Dendritic cell treated with granulocyte-macrophage colony-stimulating factor and Interleukin-4, amounts not matched to agents 40 ng/mL and 50 ng/mL, for 4 days (primary cell): ENCODE data around the gene GRM3.

Experiments
- H3K27ac Mint-ChIP-seq: one replicate; pipeline ENCODE4 v1.8.0; 2022; ENCODE audit warnings: mild to moderate bottlenecking, mixed read lengths
- H3K27me3 Mint-ChIP-seq: one replicate; pipeline ENCODE4 v1.8.0; 2022; ENCODE audit warnings: mild to moderate bottlenecking, mixed read lengths
- H3K36me3 Mint-ChIP-seq: one replicate; pipeline ENCODE4 v1.8.0; 2022; ENCODE audit warnings: low read depth, mixed read lengths
- H3K4me1 Mint-ChIP-seq: one replicate; pipeline ENCODE4 v1.8.0; 2022; ENCODE audit warnings: low read depth, mixed read lengths
- H3K4me3 Mint-ChIP-seq: one replicate; pipeline ENCODE4 v1.8.0; 2022; ENCODE audit warnings: mild to moderate bottlenecking, moderate library complexity, mixed read lengths
- H3K9me3 Mint-ChIP-seq: one replicate; pipeline ENCODE4 v1.8.0; 2022; ENCODE audit warnings: mixed read lengths
- intact Hi-C: fragments of 100-400 bp; cut with micrococcal nuclease; formaldehyde crosslinking; loops from one replicate; pipeline ENCODE4 v1.15.0; 2022

The GRM3 gene

DNA sequence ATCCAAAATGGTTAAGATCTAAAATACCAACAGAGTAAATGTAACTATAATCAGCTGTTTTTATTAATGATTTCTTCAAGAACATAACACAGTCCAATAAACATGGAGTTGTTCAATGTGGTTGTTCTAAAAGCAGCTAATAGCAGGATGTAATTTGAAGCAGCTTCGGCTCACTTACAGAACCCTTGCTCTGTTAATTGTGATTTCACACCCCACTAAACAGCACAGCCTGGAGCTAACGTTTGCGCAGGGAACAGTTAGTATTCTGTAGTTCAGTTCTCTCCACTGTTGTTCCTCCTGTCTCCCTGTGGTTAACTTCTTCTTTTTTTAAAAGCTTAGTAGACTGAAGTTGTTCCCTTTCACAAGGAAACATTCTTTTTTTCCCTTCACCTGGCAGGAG lies 104.0 kb downstream of the GRM3 start:
- H3K36me3 Mint-ChIP-seq = no peaks in the 10 kb centered on the region
- no peaks in the 10 kb centered on the region for H3K27me3 Mint-ChIP-seq
- no peaks in the 10 kb centered on the region for H3K4me1 Mint-ChIP-seq

DNA sequence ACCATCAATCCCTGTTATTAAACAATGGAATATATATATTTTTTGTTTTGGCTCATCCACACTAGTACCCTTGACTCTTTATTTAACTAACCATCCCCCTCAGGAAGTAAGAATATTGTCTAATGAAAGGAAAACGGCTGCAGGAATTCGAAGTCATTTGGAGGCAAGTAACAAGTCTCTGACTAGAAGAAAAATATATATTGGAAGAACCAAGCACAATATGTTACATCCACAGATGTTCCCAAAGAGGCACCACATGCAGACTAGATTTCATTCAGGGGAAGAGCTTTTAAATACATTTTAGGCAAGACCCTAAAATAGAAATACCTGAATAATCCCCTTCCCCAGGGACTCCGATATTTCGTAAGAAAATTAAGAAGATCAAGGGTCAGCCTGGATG lies 104.5 kb downstream of the GRM3 start:
- H3K4me1 Mint-ChIP-seq = no peaks in the 10 kb centered on the region

More for the DNA sequence above, 104.0 kb downstream of the GRM3 start:
- intact Hi-C loops = no loop called here
- H3K4me3 Mint-ChIP-seq = no peak overlapping the region
- H3K27ac Mint-ChIP-seq = no peak overlapping the region
- H3K9me3 Mint-ChIP-seq = no peaks in the 10 kb centered on the region

DNA sequence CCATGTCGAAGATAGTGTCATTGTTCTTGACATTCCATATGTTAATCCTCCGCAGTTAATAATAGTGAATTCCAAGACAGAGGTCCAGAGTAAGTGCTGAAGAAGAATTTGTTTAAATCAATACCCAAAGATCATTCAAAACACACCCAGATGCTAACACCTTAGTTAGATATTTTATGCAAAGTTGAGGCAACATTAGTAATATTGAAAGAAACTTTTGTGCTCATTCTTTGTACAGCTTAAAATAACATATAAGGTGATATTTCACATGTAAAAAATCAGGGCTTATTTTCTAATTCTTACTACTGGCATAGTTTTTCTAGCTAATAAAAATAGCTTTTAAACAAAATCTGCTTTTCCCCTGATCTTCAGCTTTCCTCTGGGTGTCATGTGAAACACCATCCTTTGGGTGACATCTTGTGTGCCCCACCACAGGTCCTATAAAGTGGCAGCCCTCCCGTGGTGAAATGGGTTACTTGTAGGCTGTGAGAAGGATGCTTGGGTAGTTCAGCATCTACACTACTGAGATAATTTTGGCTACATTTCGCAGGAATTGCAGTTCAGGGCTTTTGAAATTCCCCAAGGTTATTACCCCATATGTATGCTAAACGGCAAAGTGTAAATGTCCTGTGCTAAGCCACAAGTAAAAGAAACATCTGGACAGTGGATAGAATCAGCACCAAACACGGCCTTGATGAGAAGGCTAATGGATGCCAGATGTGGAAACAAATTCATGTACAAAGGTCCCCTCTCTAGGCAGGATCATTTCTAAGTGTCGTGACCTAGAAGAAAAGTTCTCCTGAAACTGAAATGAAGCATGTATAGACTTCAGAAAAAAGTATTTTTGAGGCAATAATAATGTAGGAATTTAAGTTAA lies 105.4 kb downstream of the GRM3 start:
- H3K4me3 Mint-ChIP-seq = no peak overlapping the region
- no peaks in the 10 kb centered on the region for H3K36me3 Mint-ChIP-seq
- no peaks in the 10 kb centered on the region for H3K4me1 Mint-ChIP-seq
- no peaks in the 10 kb centered on the region for H3K9me3 Mint-ChIP-seq
- no peaks in the 10 kb centered on the region for H3K27me3 Mint-ChIP-seq
- H3K27ac Mint-ChIP-seq = no peak overlapping the region
- intact Hi-C loops = no loop called here

More for the DNA sequence above, 104.5 kb downstream of the GRM3 start:
- Mint-ChIP-seq H3K9me3 (no peaks in the 10 kb centered on the region), H3K36me3 (no peaks in the 10 kb centered on the region), H3K27me3 (no peaks in the 10 kb centered on the region), H3K27ac (no peak overlapping the region), H3K4me3 (no peak overlapping the region)
- intact Hi-C loops = no loop called here

DNA sequence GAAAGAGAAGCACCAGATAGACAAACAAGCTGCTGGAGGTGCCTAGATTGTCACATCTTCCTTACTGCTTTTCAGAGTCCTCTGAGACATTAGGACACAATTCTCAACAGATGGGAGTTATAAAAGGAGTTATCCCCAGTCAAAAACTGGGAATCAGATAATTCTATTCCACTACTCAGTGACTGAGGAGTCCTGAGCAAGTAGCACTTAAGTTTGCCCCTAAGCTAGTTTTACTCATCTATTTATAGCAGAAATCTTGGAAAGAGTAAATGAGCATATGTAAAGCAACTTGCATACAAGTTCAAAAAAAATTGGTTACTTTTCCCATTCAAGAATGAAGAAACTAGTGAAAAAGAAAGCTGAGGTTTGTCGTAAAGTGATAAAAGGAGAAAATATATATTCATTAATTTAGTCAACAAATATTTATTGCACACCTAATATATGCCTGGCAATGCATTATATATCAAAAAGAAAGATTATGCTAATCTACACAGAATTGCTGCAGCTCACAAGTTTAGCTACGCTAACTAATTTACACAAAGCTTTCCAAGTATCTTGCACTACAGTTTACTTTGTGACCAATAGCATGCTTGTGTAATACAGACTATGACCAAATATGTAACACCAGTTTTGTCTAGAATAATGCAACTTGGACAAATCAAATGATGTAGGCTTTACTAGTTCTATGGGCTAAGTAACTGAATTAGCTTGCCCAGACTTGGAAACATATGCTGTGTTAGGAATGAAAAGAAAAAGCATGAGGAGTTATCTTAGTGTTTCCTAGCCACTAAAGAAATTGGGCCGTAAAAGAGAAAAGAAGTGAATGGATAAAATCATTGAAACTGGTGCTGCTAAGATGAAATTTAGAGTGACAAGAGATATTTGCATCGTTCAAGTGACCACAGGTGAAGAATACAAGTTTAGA lies 106.3 kb downstream of the GRM3 start:
- no peaks in the 10 kb centered on the region for H3K36me3 Mint-ChIP-seq
- intact Hi-C loops = no loop called here
- H3K9me3 Mint-ChIP-seq = no peaks in the 10 kb centered on the region
- no peak overlapping the region for H3K27ac Mint-ChIP-seq
- H3K4me1 Mint-ChIP-seq = no peaks in the 10 kb centered on the region
- H3K27me3 Mint-ChIP-seq = no peaks in the 10 kb centered on the region
- no peak overlapping the region for H3K4me3 Mint-ChIP-seq

DNA sequence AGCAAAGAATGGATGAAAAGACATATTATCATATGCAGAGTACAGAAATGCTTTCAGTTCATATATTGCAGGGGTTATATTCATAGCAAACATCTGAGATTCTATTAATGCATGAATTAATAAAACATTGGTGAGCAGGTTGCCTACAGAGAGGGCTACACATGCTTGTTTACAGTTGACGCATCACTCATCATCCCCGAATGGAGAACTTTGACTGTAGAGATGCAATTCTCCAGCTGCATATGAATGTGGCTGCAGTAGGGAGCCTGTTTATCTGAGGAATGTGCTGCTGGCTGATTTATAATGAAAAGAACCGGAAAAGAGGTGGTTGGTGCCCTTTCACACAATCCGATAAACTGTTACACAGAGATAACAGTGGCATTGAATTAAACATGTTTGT lies 116.5 kb downstream of the GRM3 start:
- Mint-ChIP-seq H3K9me3 (peaks cover 12% of the 10 kb centered on the region), H3K36me3 (no peaks in the 10 kb centered on the region), H3K27ac (no peak overlapping the region), H3K4me3 (no peak overlapping the region), H3K4me1 (no peaks in the 10 kb centered on the region), H3K27me3 (no peaks in the 10 kb centered on the region)
- intact Hi-C loops = no loop called here

DNA sequence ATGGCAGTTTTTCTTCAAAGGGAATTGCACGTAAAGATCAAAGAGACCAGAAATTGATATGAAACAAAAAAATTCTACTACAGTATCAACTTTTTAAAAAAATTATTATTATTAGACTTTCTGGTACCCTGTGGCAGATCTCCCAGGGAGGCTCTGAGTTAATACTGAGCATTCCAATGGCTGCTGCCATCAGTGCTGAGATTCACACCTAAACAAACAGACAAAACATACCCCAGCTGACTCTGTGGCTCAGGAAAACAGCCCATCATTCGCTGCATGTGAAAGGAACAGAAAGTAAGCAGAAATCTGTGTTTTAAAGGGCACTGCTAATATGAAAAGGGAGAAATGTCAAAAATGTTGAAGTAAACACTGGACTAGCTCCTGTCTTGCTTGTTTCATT lies 118.4 kb downstream of the GRM3 start:
- Mint-ChIP-seq H3K4me3 (no peak overlapping the region), H3K36me3 (no peaks in the 10 kb centered on the region), H3K27me3 (no peaks in the 10 kb centered on the region), H3K9me3 (peaks cover 12% of the 10 kb centered on the region), H3K27ac (no peak overlapping the region), H3K4me1 (no peaks in the 10 kb centered on the region)
- intact Hi-C loops = no loop called here

DNA sequence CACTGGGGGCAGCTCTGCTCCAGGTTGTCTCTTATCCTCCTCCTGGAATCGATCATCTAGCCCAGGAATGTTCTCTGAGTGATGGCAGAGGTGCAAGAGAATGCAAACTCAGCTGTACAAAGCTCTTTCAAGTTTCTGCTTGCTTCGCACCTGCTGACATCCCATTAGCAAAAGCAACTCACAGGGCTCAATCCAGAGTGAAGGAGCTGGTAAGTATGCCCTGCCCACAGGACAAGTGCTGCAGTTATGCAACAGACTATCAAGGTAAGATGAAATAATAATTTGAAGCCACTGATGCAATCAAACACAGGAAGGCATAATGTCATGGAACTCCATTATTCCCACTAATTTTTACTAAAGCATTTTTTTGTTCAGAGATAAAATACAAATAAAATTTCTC lies 122.2 kb downstream of the GRM3 start:
- no peak overlapping the region for H3K4me3 Mint-ChIP-seq
- no peaks in the 10 kb centered on the region for H3K27me3 Mint-ChIP-seq
- no peaks in the 10 kb centered on the region for H3K4me1 Mint-ChIP-seq
- no peak overlapping the region for H3K27ac Mint-ChIP-seq
- peaks cover 12% of the 10 kb centered on the region for H3K9me3 Mint-ChIP-seq
- intact Hi-C loops = no loop called here
- no peaks in the 10 kb centered on the region for H3K36me3 Mint-ChIP-seq

DNA sequence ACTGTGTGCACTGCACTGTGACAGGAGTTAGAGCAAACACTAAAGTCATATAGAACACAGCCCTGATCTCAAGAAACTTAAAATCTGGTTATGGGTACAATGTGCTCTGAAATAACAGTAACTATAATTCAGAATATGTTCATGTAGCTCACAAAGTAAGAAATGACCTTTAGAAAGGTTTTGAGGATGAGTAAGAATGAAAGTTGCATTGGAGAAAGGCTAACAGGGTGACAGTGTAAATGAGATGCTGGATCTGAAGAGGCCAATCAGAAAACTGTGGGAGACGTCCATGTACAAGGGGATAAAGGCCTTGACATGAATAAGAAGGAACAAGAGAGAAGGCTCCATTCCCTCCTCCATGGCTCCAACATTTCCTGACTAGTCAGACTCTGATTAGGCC lies 124.7 kb downstream of the GRM3 start:
- Mint-ChIP-seq H3K36me3 (no peaks in the 10 kb centered on the region), H3K4me3 (no peak overlapping the region)
- intact Hi-C loops = no loop called here

DNA sequence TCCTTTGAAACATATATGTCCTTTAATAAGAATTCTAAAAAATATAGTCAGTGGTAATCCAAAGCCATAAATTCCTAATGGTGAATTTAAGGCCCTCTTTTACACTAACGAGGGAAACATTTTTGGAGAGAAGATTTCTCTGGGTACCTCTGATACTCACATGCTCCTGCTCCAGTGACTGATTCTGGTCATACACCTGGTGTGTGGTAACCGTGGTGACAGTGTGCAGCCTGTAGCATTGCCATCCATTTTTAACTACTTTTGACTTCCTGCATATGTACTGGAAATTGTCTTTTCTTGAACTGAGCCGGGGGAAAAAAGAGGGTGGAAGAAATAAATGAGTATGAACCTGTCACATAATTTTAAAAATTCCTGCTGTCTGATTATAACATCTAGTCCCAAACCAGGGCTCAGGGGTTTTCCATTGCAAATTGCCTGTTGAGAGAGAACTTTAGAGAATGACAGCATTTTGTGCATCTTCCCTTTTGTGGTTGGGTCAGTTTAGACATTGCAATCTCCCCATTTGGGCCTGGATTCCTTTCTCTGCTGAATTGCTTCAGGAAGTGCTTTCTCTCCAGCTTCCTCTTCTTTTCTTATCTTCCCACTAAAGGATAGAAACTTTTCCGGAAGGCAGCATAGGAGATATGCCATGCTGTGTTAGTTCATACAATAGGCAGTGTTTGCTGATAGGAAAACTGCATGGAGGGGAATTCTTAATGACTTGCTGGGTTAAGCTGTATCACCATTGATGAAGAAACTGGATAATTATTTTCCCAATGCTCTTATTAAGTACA lies 125.5 kb downstream of the GRM3 start:
- H3K36me3 Mint-ChIP-seq = no peaks in the 10 kb centered on the region
- intact Hi-C loops = no loop called here
- peaks cover 4% of the 10 kb centered on the region for H3K9me3 Mint-ChIP-seq
- H3K27me3 Mint-ChIP-seq = no peaks in the 10 kb centered on the region
- H3K4me1 Mint-ChIP-seq = no peaks in the 10 kb centered on the region
- H3K4me3 Mint-ChIP-seq = no peak overlapping the region
- no peak overlapping the region for H3K27ac Mint-ChIP-seq

More for the DNA sequence above, 124.7 kb downstream of the GRM3 start:
- Mint-ChIP-seq H3K9me3 (peaks cover 11% of the 10 kb centered on the region), H3K27me3 (no peaks in the 10 kb centered on the region), H3K27ac (no peak overlapping the region), H3K4me1 (no peaks in the 10 kb centered on the region)

DNA sequence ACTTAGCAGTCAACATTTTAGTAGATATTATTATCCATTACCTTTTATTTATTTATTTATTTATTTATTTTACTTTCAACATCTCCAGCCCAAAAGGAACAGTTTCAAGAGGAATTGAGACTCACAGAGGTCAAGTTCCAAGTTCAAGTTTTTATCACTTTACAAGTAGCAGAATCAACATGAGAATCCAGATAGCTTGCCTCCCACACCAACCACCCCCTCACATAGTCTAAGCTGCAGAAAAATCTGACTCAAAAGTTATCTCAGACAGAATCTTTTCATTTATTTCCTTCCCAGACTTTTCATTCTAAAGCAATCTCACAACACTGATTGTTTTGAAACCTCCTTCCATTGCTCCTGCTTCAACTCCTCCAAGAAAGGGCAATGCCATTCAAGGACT lies 129.6 kb downstream of the GRM3 start:
- no peaks in the 10 kb centered on the region for H3K36me3 Mint-ChIP-seq
- no peaks in the 10 kb centered on the region for H3K9me3 Mint-ChIP-seq
- no peak overlapping the region for H3K4me3 Mint-ChIP-seq
- intact Hi-C loops = no loop called here
- H3K27ac Mint-ChIP-seq = no peak overlapping the region
- H3K27me3 Mint-ChIP-seq = no peaks in the 10 kb centered on the region
- H3K4me1 Mint-ChIP-seq = no peaks in the 10 kb centered on the region

DNA sequence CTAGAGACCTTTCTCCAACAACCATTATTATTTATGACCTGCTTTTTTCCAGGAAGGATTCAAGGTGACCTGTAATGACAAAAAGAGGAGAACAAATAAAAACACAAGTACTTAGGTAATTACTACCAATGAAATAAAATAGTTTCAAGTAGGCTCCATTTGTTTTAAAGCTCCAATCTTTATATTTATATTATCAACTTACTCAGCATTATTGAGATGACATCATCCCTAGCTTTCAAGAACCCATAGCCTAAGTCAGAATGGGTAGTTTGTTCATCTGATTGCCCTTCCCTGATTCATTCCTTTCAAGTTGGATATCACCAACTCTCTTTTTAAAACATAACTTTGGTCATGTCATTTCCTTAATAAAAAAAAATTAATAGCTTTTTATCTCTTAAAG lies 131.5 kb downstream of the GRM3 start:
- Mint-ChIP-seq H3K4me1 (no peaks in the 10 kb centered on the region), H3K27me3 (no peaks in the 10 kb centered on the region), H3K36me3 (no peaks in the 10 kb centered on the region), H3K27ac (no peak overlapping the region), H3K4me3 (no peak overlapping the region), H3K9me3 (no peaks in the 10 kb centered on the region)
- intact Hi-C loops = no loop called here

DNA sequence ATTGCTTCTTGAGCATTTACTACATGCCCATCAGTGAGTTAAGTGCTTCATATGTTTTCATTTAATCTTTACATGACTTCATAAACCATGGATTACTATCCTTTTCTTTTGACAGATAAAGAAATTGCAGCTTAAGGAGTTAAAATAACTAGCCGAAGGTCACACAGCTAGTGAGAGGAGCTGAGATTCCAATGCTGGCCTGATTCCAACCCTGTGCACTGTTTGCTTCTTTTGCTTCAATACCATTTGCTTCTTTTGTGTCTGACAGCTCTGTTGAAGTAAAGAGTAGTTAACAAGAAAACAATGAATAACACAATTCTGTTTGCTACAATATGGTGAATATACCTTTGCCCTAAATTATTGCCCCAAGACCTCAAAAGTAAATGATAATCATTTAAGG lies 132.4 kb downstream of the GRM3 start:
- Mint-ChIP-seq H3K4me3 (no peak overlapping the region), H3K36me3 (no peaks in the 10 kb centered on the region), H3K27ac (no peak overlapping the region), H3K27me3 (no peaks in the 10 kb centered on the region), H3K4me1 (no peaks in the 10 kb centered on the region), H3K9me3 (no peaks in the 10 kb centered on the region)
- intact Hi-C loops = no loop called here

DNA sequence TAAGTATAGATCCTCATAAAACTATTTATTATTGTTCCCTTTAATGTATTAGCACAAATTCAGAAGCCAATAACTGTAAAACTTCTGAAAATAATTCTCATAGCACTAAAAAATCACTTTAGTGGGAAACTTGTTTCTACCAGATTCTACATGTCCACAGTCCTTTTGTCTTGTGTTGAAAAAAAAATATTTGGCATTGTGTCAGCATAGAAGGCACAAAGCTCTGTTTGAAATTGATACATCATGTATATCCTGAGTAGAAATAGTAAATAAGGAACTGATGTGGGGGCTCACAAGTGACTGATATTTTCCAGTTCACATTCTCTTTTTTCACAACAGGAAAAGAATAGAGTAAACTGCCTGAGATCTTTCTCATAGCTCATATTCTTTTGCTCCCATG lies 134.6 kb downstream of the GRM3 start:
- no peak overlapping the region for H3K27ac Mint-ChIP-seq
- intact Hi-C loops = no loop called here
- H3K4me3 Mint-ChIP-seq = no peak overlapping the region
- H3K36me3 Mint-ChIP-seq = no peaks in the 10 kb centered on the region
- no peaks in the 10 kb centered on the region for H3K9me3 Mint-ChIP-seq
- H3K4me1 Mint-ChIP-seq = no peaks in the 10 kb centered on the region
- no peaks in the 10 kb centered on the region for H3K27me3 Mint-ChIP-seq

DNA sequence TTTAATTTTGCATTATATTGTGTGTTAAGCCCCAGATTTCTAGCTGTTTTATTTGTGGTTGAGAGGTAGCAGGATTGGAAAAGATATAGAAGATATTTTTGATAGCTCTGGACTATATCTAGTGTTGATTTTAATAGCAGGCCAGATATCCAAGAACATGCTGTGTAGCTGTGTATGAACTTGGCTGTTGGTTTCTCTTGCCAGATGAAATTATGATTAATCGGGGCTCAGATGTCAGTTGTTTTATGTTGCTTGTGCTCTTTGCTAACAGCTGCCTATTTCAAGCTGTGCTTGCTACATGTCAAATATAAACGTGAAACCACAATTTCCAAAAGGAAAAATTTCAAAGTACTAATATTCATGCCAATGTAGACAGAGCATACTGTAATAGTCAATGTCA lies 141.1 kb downstream of the GRM3 start:
- no peak overlapping the region for H3K4me3 Mint-ChIP-seq
- H3K27ac Mint-ChIP-seq = no peak overlapping the region
- no peaks in the 10 kb centered on the region for H3K36me3 Mint-ChIP-seq
- no peaks in the 10 kb centered on the region for H3K27me3 Mint-ChIP-seq
- intact Hi-C loops = no loop called here
- no peaks in the 10 kb centered on the region for H3K4me1 Mint-ChIP-seq
- peaks cover 9% of the 10 kb centered on the region for H3K9me3 Mint-ChIP-seq
